NT2/D1 (cell line): Measurements from ENCODE around the gene OLFM3.

ENCODE experiments used
- YY1 ChIP-seq: IDR thresholded peaks from 2 replicates; pipeline ENCODE4 v1.6.1; 2011; ENCODE audit not compliant: insufficient read length, insufficient read depth
- ZNF274 ChIP-seq: IDR thresholded peaks from 2 replicates; pipeline ENCODE4 v1.6.1; 2011; ENCODE audit warnings: mild to moderate bottlenecking, low read depth, low read length

GRCh38 chr1:101816262-101816661 is 180.5 kb downstream of the OLFM3 start:
- TF ChIP-seq YY1: no peak
- no peak for TF ChIP-seq ZNF274
